ENCODE data around the gene SUGCT. TPM values are rescaled to one million over a fixed set of nuclear protein-coding genes. Genes with fewer than 3 reads are reported as not detected.

SUGCT gene
- total RNA-seq, 3 donors from 2014 or later = 2.3 to 4.5 (median 4.0) TPM

- intact Hi-C loops (cut with DNase I; ENCODE audit: low total_unique reads) = no loop called here
- TF ChIP-seq POLR2A (IDR thresholded peaks at IDR 0.05) (no peak), CTCF (IDR thresholded peaks at IDR 0.05) (no peak), POLR2AphosphoS5 (IDR thresholded peaks at IDR 0.05) (no peak)
- Histone ChIP-seq H3K4me1 (no peaks in the 10 kb centered on the region), H3K27me3 (no peaks in the 10 kb centered on the region), H3K9me3 (no peaks in the 10 kb centered on the region), H3K36me3 (no peaks in the 10 kb centered on the region), H3K27ac (no peak overlapping the region), H3K4me3 (no peak overlapping the region)
- DNase-seq (ENCODE audit: low spot score in 2 of 2) = no peak
Observed at GRCh38 chr7:40220421-40220911, 85.7 kb downstream of the SUGCT start.

- no peaks in the 10 kb centered on the region for H3K9me3 ChIP-seq
- H3K27ac ChIP-seq = no peak overlapping the region
- H3K27me3 ChIP-seq = no peaks in the 10 kb centered on the region
- no peak for DNase-seq (ENCODE audit: low spot score in 2 of 2)
- H3K4me3 ChIP-seq = no peak overlapping the region
- H3K36me3 ChIP-seq = no peaks in the 10 kb centered on the region
- intact Hi-C loops (cut with DNase I; ENCODE audit: low total_unique reads) = no loop called here
- TF ChIP-seq POLR2A (IDR thresholded peaks at IDR 0.05) (no peak), POLR2AphosphoS5 (IDR thresholded peaks at IDR 0.05) (no peak), CTCF (IDR thresholded peaks at IDR 0.05) (no peak)
- no peaks in the 10 kb centered on the region for H3K4me1 ChIP-seq
Observed at GRCh38 chr7:40221836-40222235, 87.0 kb downstream of the SUGCT start.

GRCh38 chr7:40223451-40224127 is 88.8 kb downstream of the SUGCT start:
- H3K27ac ChIP-seq = no peak overlapping the region
- H3K4me3 ChIP-seq = no peak overlapping the region
- no peaks in the 10 kb centered on the region for H3K4me1 ChIP-seq
- H3K27me3 ChIP-seq = no peaks in the 10 kb centered on the region
- intact Hi-C loops (cut with DNase I; ENCODE audit: low total_unique reads) = no loop called here
- no peak for DNase-seq (ENCODE audit: low spot score in 2 of 2)
- no peaks in the 10 kb centered on the region for H3K36me3 ChIP-seq
- no peaks in the 10 kb centered on the region for H3K9me3 ChIP-seq
- TF ChIP-seq CTCF (IDR thresholded peaks at IDR 0.05) (no peak), POLR2A (IDR thresholded peaks at IDR 0.05) (no peak), POLR2AphosphoS5 (IDR thresholded peaks at IDR 0.05) (no peak)

GRCh38 chr7:40230101-40230500 is 95.3 kb downstream of the SUGCT start:
- no peak for TF ChIP-seq POLR2AphosphoS5 (IDR thresholded peaks at IDR 0.05)
- TF ChIP-seq CTCF (IDR thresholded peaks at IDR 0.05) = no peak
- no peak for TF ChIP-seq POLR2A (IDR thresholded peaks at IDR 0.05)
- no peaks in the 10 kb centered on the region for H3K36me3 ChIP-seq
- intact Hi-C loops (cut with DNase I; ENCODE audit: low total_unique reads) = loop anchor here (5.0 kb wide), 1 partner anchor 1442 kb away; no protein-coding TSS in a partner anchor
- no peak for DNase-seq (ENCODE audit: low spot score in 2 of 2)
- H3K4me1 ChIP-seq = no peaks in the 10 kb centered on the region
- H3K9me3 ChIP-seq = no peaks in the 10 kb centered on the region
- H3K4me3 ChIP-seq = no peak overlapping the region
- no peak overlapping the region for H3K27ac ChIP-seq
- H3K27me3 ChIP-seq = no peaks in the 10 kb centered on the region

- Histone ChIP-seq H3K27me3 (no peaks in the 10 kb centered on the region), H3K4me3 (no peak overlapping the region), H3K27ac (no peak overlapping the region), H3K4me1 (no peaks in the 10 kb centered on the region), H3K9me3 (no peaks in the 10 kb centered on the region), H3K36me3 (no peaks in the 10 kb centered on the region)
- DNase-seq (ENCODE audit: low spot score in 2 of 2) = no peak
- TF ChIP-seq POLR2A (IDR thresholded peaks at IDR 0.05) (no peak), CTCF (IDR thresholded peaks at IDR 0.05) (no peak), POLR2AphosphoS5 (IDR thresholded peaks at IDR 0.05) (no peak)
- intact Hi-C loops (cut with DNase I; ENCODE audit: low total_unique reads) = loop anchor here (5.0 kb wide), 1 partner anchor 1441 kb away; no protein-coding TSS in a partner anchor
Observed at GRCh38 chr7:40231796-40232195, 97.0 kb downstream of the SUGCT start.
